Renal pelvis (tissue), 12 donors: ENCODE measurements around the gene ALG8. TPM values are rescaled to one million over a fixed set of nuclear protein-coding genes. Genes with fewer than 3 reads are reported as not detected.
"Not testable (repeated sequence)": the region's sequence is repeated elsewhere in the genome, so short reads cannot be mapped to it uniquely, and the experiment has no call there.

Experiments used
- DNase-seq: peaks from one replicate; pipeline ENCODE4 v3.0.0-alpha.2; 2013
- long read RNA-seq, 16 experiments: transcript quantifications; one replicate each; lab custom pipeline, GENCODE V29; 2026
- polyA plus RNA-seq, 3 donors: library from polyadenylated mRNA; unstranded; fragments of 120-200 nt; gene quantifications; one replicate each; pipeline ENCODE4 v1.2.1, GENCODE V29; 2013; ENCODE audit not compliant: insufficient read length in 3 of 3

Gene ALG8
- polyA plus RNA-seq = 10 to 100 TPM; 62.2 to 77.9 (median 62.8) TPM
- long read RNA-seq, donor 1, transcript ALG8-201 (13 exons, 1,675 nt) = major isoform, 14 of 15 reads
- long read RNA-seq, donor 1, partial matches to known transcripts = 0 of 15 reads
- long read RNA-seq, donor 1, other reads (novel, unspliced or antisense) = 0 of 15 reads
- long read RNA-seq, donor 2, transcript ALG8-201 (13 exons, 1,675 nt) = major isoform, 13 of 14 reads
- long read RNA-seq, donor 2, partial matches to known transcripts = 0 of 14 reads
- long read RNA-seq, donor 2, other reads (novel, unspliced or antisense) = 0 of 14 reads
- long read RNA-seq, donor 3, transcript ALG8-201 (13 exons, 1,675 nt) = major isoform, 10 of 14 reads
- long read RNA-seq, donor 3, partial matches to known transcripts = 0 of 14 reads
- long read RNA-seq, donor 3, other reads (novel, unspliced or antisense) = 0 of 14 reads
- long read RNA-seq, donor 4, transcript ALG8-201 (13 exons, 1,675 nt) = major isoform, 8 of 10 reads
- long read RNA-seq, donor 4, partial matches to known transcripts = 0 of 10 reads
- long read RNA-seq, donor 4, other reads (novel, unspliced or antisense) = 0 of 10 reads
- long read RNA-seq, donor 5, transcript ALG8-201 (13 exons, 1,675 nt) = major isoform, 5 of 5 reads
- long read RNA-seq, donor 5, partial matches to known transcripts = 0 of 5 reads
- long read RNA-seq, donor 5, other reads (novel, unspliced or antisense) = 0 of 5 reads
- long read RNA-seq, donor 6, transcript ALG8-201 (13 exons, 1,675 nt) = major isoform, 13 of 19 reads
- long read RNA-seq, donor 6, partial matches to known transcripts = 5 of 19 reads
- long read RNA-seq, donor 6, other reads (novel, unspliced or antisense) = 0 of 19 reads
- long read RNA-seq, donor 7, transcript ALG8-201 (13 exons, 1,675 nt) = major isoform, 11 of 18 reads
- long read RNA-seq, donor 7, partial matches to known transcripts = 6 of 18 reads
- long read RNA-seq, donor 7, other reads (novel, unspliced or antisense) = 0 of 18 reads
- long read RNA-seq, donor 8 = 0 reads
- long read RNA-seq, donor 9, partial matches to known transcripts = 0 of 9 reads
- long read RNA-seq, donor 9, other reads (novel, unspliced or antisense) = 0 of 9 reads
- long read RNA-seq, donor 10, transcript ALG8-201 (13 exons, 1,675 nt) = major isoform, 9 of 11 reads
- long read RNA-seq, donor 10, partial matches to known transcripts = 0 of 11 reads
- long read RNA-seq, donor 10, other reads (novel, unspliced or antisense) = 0 of 11 reads
- long read RNA-seq, donor 11, transcript ALG8-201 (13 exons, 1,675 nt) = major isoform, 9 of 10 reads
- long read RNA-seq, donor 11, partial matches to known transcripts = 0 of 10 reads
- long read RNA-seq, donor 11, other reads (novel, unspliced or antisense) = 0 of 10 reads
- long read RNA-seq, donor 12, transcript ALG8-201 (13 exons, 1,675 nt) = major isoform, 15 of 18 reads
- long read RNA-seq, donor 12, partial matches to known transcripts = 0 of 18 reads
- long read RNA-seq, donor 12, other reads (novel, unspliced or antisense) = 0 of 18 reads
- long read RNA-seq, donor 13, partial matches to known transcripts = 0 of 5 reads
- long read RNA-seq, donor 13, other reads (novel, unspliced or antisense) = 0 of 5 reads
- long read RNA-seq, donor 14 = 0 reads
- long read RNA-seq, donor 15, transcript ALG8-201 (13 exons, 1,675 nt) = major isoform, 11 of 11 reads
- long read RNA-seq, donor 15, partial matches to known transcripts = 0 of 11 reads
- long read RNA-seq, donor 15, other reads (novel, unspliced or antisense) = 0 of 11 reads
- long read RNA-seq, donor 16, transcript ALG8-201 (13 exons, 1,675 nt) = major isoform, 9 of 17 reads
- long read RNA-seq, donor 16, partial matches to known transcripts = 6 of 17 reads
- long read RNA-seq, donor 16, other reads (novel, unspliced or antisense) = 0 of 17 reads

DNA sequence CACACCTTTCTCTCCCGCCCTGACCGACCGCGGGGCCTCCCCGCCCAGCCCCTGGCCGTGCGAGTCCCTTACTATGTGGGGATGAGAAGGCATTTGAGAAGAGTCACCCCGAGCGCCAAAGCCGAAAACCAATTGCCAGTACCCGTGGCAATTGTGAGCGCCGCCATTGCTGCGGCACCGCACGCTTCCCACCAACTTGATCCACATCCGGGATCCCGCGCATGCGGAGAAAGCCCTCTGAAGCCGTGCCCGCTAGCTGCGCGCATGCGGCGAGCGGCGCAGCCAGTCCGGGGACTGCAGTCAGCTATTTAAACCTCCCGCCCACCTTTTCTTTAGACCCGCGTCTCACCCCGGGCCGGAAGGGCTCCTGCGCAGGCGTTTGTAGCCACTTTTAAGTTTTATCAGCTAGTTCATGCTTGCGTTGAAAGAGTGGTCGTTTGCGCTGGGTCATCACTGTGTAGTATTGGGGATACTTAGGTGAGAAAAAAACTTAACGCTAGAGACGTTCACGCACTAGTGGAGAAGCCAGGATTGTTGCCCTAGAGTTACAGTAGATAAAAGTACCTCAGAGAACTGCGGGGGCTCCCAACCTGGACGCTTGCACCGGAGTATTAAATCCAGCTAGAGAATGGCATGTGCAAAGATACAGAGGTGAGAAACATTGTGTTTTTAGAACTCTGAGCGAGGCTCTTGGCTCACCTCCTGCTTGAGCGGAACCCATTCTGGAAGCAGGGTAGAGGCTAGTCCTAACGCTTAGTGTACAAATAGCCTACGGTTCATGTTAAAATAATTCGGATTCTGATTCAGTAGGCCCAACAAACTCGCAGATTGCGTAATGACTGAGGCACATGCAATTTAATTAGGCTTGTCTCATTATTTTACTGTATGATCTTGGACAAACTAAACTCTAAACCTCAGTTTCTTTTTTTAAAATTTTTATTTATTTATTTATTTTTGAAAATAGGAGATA lies at the start of gene ALG8:
ALG8 (minus strand) TSS at position 205 of the 970 bp plus-strand sequence; CDS start at position 167, 38 bp downstream.
- peak; percentile 96 for DNase-seq

- DNase-seq = peak; percentile 96
These were observed 49.1 kb upstream of the ALG8 start, which contains the start of the genes KCTD21 and USP35 for GRCh38 chr11:78188286-78189173. KCTD21 (minus strand) TSS chr11:78188626; CDS start chr11:78174554, 14,072 bp downstream. USP35 (plus strand) TSS chr11:78188919; CDS start chr11:78196246, 7,327 bp downstream.

- no peak for DNase-seq
These were observed 48.2 kb upstream of the ALG8 start for GRCh38 chr11:78187366-78188285.

DNA sequence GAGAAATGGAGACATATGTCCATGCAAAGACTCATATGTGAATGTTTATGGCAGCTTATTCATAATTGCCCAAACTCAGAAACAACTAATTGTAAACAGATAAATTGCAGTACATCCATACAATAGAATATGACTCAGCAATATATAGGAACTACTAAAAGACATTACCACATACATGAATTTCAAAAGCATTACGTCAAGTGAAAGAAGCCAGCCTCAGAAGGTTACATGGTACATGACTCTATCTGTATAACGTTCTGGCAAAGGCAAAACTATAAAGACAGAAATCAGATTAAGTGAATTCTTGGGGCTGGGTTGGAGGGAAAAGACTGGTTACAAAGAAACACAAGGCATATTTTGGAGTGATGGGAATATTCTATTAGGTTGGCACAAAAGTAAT lies 41.8 kb upstream of the ALG8 start:
- no peak for DNase-seq

GRCh38 chr11:78180751-78181150 lies 41.3 kb upstream of the ALG8 start:
- no peak for DNase-seq

DNA sequence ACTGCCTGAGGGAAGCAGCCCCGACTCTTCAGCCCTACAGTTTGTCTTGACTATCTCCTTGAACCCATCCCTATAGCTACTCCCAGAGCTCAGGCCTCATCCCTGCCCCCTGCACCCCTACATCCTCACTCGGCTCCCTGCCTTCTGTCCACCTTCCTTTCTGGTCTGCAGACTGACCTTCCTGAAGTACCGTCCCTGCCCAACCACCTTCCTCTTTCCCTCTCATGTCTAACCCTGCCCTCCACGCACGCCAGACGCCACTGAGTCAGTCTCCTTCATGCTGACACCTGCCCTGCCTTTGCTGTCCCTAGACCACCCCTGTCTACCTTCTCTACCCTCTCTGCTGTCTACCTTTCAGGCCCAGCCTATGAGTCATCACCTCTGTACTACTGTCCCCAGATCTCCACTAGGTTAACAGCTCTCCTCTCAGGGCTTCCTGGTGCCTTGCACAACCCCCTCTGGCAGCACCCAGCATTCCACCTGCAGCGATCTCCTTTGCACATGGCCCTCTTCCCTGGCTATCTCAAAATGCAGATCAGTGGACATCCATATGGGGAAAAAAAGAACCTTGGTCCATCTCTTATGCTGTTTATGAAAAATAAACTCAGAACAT lies 40.1 kb upstream of the ALG8 start:
- no peak for DNase-seq

- DNase-seq = no peak
These were observed 37.8 kb upstream of the ALG8 start for GRCh38 chr11:78177216-78177615.

GRCh38 chr11:78176605-78177141 lies 37.2 kb upstream of the ALG8 start:
- DNase-seq = no peak

DNA sequence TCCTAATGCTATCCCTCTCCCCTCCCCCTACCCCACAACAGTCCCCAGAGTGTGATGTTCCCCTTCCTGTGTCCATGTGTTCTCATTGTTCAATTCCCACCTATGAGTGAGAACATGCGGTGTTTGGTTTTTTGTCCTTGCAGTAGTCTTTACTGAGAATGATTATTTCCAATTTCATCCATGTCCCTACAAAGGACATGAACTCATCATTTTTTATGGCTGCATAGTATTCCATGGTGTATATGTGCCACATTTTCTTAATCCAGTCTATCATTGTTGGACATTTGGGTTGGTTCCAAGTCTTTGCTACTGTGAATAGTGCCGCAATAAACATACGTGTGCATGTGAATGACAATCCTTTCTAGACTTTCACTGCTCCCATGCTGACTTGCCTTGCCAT lies 36.4 kb upstream of the ALG8 start:
- DNase-seq = not testable (repeated sequence)

DNA sequence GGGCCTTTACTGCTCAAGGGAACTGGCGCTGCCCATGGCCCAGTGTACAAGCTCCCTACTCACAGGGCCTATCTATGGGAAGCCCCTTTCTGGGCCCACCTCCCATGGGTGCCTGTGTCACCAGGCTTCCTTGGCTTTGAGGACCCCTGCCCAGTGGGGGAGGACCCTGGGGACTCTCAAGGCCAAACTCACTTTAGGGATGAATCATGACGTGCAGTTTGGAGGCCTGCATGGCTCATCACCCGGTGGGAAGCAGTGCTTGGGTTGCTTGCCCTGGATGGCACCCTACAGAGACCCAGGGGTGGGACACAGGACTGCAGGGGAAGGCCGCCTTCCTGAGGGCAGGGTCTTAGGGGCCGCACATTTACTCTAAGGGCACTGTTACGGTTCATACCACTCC lies 32.5 kb upstream of the ALG8 start:
- no peak for DNase-seq

GRCh38 chr11:78170874-78171549 lies 31.6 kb upstream of the ALG8 start:
- no peak for DNase-seq

DNA sequence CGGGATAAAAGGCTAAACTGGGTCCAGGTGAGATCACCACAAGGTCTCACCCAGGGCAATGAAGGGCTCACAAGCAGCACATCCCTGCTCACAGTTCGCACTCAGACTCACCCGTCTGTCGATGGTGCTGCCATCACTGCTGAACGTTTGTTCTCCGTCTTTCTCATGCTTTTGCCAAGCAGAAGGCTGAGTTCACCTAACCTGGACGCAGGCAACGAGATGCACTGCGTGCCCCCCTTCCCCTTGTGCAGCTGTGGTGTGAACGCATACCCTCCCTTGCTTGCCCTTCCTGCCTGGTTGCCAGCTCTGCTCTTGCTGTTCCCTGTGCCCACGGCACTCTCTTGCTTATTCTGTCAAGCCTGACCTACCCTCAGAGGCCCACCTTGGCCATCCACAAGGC lies 31.0 kb upstream of the ALG8 start:
- DNase-seq = no peak

DNA sequence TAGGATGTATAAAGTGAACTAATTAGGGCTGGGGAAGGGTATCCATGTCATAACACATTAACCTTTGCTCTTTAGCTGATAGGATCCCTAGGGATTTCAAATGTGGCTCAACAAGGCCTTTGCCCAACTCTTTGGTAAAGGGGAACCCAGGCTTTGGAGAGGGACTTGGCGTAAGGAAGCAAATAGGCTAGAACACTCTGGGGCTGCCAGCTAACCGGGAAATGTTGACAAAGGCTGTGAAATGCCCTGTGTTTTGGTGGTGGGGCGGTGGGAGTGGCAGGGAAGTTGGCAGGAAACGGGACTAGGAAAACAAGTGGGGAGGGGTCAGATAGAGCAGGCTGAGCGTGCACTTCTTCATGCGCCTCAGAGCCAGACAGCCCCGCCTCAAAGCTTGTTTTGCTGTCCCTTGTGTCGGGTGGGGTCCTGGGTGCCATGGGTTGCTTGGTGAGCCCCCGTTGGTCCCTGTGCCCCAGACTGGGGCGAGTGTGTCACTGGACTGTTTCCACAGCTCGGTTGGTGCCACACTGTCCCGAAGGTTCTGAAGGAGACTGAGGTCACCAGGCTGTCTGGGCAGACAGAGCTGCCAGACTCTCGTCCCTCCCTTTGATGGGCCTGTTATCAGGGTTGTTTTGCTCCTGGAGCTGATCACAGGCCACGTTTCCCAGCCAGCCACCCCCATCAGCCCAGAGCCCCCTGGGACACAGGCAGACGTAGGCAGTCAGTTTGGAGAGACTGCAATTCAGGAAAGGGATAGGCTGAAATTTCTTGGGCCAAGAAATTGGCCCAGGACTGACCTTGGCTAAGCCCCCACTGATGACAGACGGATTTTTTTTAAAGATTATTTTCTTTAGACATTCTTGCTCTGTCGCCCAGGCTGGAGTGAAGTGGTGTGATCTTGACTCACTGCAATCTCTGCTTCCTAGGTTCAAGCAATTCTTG lies 29.4 kb upstream of the ALG8 start:
- peak; percentile 55 for DNase-seq

DNA sequence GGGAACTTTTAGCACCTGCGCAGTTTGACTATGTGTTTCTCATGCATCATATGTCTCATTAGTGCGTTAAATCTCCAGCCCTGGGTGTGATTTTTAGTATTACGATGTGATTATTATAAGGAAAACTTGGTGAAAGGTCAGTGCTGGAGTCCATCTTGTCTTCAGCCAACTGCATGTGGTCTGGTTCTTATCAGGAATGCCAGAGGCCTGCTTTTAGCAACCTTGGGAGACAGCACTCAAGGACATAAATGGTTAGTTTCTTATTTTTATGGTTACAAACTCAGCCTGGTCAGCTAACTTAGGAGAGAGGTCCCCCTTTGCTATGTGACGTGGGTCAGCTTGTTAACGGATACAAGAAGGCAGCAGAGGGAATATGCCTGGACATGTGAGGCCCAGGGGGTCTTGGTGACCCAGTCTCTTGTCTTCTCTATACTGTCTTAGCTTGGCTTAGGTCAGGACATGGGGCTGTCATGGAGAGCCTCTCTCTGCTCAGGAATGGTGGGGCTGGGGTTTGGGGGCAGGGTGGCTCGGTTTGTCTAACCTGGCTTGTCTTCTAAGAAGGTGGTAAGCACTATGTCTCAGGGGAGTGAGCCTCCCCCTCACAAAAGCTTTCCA lies 27.5 kb upstream of the ALG8 start:
- no peak for DNase-seq
